ENCODE results near the gene CISD3.

Gene CISD3

DNA sequence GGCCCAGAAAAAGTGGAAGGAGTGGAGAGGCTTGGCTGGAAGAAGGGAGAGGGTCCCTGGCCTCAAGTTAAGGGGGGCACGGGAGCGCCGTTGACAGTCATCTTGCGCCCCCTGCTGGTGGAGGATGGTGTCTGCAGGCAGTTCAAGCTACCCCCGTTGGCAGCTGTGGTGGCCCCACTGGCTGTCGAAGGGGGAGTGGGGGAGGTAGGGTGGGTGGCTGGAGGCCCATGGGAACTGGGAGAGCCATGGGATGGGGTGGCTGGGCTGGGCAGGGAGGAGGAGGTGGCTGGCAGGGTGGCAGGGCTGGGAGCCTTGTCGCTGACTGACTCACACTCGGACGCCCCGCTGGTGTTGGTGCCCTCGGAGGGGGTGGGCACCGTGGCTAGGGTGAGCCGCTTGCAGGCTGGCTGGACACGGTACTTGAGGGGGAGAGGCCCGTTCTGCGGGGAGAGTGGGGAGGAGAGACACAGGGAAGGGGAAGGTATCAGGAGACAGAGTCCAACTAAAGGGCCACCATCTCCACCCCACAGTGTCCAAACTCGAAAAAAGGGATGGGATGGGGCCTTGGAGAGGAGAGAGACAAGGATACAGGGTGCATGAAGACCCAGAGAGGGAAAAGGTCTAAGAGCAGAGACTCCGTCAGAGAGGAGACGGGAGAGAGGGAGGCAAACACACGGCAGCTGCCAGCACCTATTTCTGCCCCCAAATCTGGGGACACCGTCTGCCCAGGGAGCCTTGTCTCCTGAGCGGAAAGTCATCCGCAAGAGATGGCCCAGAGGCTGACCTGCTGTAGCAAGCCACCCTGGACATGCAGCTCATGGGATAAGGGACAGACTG is 5.2 kb downstream of the CISD3 start (continued):
- no peak for TF ChIP-seq SALL2 (tag by site-specific recombination; IDR thresholded peaks at IDR 0.05; ENCODE audit: borderline replicate concordance)
- TF ChIP-seq ZNF768 (tag by site-specific recombination; IDR thresholded peaks at IDR 0.05) = no peak
- TF ChIP-seq ZNF843 (tag by site-specific recombination; IDR thresholded peaks at IDR 0.05) = no peak
- TF ChIP-seq ZBTB8A (tag by site-specific recombination; IDR thresholded peaks at IDR 0.05) = peak; percentile 49
- no peak for TF ChIP-seq ZNF747 (tag by site-specific recombination; IDR thresholded peaks at IDR 0.05)
- TF ChIP-seq ZNF521 (tag by site-specific recombination; IDR thresholded peaks at IDR 0.05) = no peak
- no peak for TF ChIP-seq ZNF670 (tag by site-specific recombination; IDR thresholded peaks at IDR 0.05; ENCODE audit: low read depth)
- no peak; the same call in 1 of the 2 replicates for TF ChIP-seq ZIC2 (tag by site-specific recombination; IDR thresholded peaks at IDR 0.05)
- TF ChIP-seq, protein P1, sequence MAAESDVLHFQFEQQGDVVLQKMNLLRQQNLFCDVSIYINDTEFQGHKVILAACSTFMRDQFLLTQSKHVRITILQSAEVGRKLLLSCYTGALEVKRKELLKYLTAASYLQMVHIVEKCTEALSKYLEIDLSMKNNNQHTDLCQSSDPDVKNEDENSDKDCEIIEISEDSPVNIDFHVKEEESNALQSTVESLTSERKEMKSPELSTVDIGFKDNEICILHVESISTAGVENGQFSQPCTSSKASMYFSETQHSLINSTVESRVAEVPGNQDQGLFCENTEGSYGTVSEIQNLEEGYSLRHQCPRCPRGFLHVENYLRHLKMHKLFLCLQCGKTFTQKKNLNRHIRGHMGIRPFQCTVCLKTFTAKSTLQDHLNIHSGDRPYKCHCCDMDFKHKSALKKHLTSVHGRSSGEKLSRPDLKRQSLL (tag by site-specific recombination; IDR thresholded peaks at IDR 0.05) = no peak
- no peak for TF ChIP-seq ZNF777 (tag by site-specific recombination; IDR thresholded peaks at IDR 0.05; ENCODE audit: borderline replicate concordance)
- no peak for TF ChIP-seq ZSCAN30 (tag by site-specific recombination; IDR thresholded peaks at IDR 0.05)
- no peak for TF ChIP-seq FEZF1 (tag by site-specific recombination; IDR thresholded peaks at IDR 0.05)
- no peak for TF ChIP-seq SETDB1 (IDR thresholded peaks at IDR 0.05; ENCODE audit: insufficient read length, low read length)
- TF ChIP-seq ZNF76 (tag by site-specific recombination; IDR thresholded peaks at IDR 0.05; ENCODE audit: borderline replicate concordance, low read depth) = no peak
- TF ChIP-seq, protein P2, sequence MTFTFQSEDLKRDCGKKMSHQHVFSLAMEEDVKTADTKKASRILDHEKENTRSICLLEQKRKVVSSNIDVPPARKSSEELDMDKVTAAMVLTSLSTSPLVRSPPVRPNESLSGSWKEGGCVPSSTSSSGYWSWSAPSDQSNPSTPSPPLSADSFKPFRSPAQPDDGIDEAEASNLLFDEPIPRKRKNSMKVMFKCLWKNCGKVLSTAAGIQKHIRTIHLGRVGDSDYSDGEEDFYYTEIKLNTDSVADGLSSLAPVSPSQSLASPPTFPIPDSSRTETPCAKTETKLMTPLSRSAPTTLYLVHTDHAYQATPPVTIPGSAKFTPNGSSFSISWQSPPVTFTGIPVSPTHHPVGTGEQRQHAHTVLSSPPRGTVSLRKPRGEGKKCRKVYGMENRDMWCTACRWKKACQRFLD (tag by site-specific recombination; IDR thresholded peaks at IDR 0.05) = no peak
- no peak for TF ChIP-seq YY1 (tag by site-specific recombination; IDR thresholded peaks at IDR 0.05)
- TF ChIP-seq ZNF335 (tag by site-specific recombination; conservative IDR thresholded peaks at IDR 0.05) = no peak

DNA sequence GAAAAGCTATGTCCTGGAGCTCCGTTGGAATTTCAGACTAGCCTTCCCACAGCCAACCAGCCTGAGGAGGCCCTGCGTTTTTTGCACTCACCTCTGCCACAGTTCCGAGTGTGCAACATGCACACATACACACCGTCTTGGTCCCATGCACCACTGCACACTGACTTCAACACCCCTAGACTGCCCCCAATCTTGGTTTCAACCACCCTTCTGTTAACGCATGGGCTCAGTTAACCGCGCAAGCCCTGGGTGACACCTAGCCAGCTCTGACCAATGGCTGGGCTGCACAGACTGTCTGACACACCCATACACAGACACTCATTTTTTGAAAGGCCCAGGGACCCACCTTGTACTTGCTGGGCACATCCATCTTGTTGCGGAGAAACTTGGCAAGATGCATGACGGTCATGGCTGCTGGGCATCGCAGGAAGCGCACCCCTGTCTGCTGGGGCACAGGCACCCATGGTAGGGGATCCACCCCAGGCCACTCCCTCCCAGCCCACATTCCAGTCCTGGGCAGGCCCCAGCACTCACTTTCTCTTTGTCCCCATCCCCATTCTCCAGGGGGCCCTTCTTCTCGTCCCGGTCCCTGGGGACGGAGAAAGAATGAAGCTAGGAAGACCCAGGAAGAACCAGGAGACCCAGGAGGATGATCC is 8.0 kb downstream of the CISD3 start:
- H3K4me3 ChIP-seq (ENCODE audit: low read depth, low read length) = no peak overlapping the region
- peaks cover 13 to 68% of the 10 kb centered on the region in 2 experiments; a peak in 2 of 3 replicates for H3K36me3 ChIP-seq (ENCODE audit: control insufficient read depth in 2 of 2, insufficient read depth in 1 of 2, low read length in 2 of 2)
- ChIA-PET CTCF (interaction anchor here (0.6 to 3.2 kb wide), 3 partner anchors 11 to 74 kb away, joined by 3 to 15 read pairs (median 3); no protein-coding TSS in a partner anchor), POLR2A (interaction anchor here (0.6 kb wide), 1 partner anchor 56 kb away, joined by 3 read pairs; no protein-coding TSS in a partner anchor)
- H3K9me3 ChIP-seq (ENCODE audit: control insufficient read depth, insufficient read depth, low read depth, low read length) = no peaks in the 10 kb centered on the region
- TF ChIP-seq, protein P3, sequence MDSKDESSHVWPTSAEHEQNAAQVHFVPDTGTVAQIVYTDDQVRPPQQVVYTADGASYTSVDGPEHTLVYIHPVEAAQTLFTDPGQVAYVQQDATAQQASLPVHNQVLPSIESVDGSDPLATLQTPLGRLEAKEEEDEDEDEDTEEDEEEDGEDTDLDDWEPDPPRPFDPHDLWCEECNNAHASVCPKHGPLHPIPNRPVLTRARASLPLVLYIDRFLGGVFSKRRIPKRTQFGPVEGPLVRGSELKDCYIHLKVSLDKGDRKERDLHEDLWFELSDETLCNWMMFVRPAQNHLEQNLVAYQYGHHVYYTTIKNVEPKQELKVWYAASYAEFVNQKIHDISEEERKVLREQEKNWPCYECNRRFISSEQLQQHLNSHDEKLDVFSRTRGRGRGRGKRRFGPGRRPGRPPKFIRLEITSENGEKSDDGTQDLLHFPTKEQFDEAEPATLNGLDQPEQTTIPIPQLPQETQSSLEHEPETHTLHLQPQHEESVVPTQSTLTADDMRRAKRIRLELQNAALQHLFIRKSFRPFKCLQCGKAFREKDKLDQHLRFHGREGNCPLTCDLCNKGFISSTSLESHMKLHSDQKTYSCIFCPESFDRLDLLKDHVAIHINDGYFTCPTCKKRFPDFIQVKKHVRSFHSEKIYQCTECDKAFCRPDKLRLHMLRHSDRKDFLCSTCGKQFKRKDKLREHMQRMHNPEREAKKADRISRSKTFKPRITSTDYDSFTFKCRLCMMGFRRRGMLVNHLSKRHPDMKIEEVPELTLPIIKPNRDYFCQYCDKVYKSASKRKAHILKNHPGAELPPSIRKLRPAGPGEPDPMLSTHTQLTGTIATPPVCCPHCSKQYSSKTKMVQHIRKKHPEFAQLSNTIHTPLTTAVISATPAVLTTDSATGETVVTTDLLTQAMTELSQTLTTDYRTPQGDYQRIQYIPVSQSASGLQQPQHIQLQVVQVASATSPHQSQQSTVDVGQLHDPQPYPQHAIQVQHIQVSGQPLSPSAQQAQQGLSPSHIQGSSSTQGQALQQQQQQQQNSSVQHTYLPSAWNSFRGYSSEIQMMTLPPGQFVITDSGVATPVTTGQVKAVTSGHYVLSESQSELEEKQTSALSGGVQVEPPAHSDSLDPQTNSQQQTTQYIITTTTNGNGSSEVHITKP (tag by site-specific recombination; IDR thresholded peaks at IDR 0.05) = peak; percentile 28
- peak; percentile 81 for TF ChIP-seq KLF1 (tag by site-specific recombination; IDR thresholded peaks at IDR 0.05)
- TF ChIP-seq, protein P4, sequence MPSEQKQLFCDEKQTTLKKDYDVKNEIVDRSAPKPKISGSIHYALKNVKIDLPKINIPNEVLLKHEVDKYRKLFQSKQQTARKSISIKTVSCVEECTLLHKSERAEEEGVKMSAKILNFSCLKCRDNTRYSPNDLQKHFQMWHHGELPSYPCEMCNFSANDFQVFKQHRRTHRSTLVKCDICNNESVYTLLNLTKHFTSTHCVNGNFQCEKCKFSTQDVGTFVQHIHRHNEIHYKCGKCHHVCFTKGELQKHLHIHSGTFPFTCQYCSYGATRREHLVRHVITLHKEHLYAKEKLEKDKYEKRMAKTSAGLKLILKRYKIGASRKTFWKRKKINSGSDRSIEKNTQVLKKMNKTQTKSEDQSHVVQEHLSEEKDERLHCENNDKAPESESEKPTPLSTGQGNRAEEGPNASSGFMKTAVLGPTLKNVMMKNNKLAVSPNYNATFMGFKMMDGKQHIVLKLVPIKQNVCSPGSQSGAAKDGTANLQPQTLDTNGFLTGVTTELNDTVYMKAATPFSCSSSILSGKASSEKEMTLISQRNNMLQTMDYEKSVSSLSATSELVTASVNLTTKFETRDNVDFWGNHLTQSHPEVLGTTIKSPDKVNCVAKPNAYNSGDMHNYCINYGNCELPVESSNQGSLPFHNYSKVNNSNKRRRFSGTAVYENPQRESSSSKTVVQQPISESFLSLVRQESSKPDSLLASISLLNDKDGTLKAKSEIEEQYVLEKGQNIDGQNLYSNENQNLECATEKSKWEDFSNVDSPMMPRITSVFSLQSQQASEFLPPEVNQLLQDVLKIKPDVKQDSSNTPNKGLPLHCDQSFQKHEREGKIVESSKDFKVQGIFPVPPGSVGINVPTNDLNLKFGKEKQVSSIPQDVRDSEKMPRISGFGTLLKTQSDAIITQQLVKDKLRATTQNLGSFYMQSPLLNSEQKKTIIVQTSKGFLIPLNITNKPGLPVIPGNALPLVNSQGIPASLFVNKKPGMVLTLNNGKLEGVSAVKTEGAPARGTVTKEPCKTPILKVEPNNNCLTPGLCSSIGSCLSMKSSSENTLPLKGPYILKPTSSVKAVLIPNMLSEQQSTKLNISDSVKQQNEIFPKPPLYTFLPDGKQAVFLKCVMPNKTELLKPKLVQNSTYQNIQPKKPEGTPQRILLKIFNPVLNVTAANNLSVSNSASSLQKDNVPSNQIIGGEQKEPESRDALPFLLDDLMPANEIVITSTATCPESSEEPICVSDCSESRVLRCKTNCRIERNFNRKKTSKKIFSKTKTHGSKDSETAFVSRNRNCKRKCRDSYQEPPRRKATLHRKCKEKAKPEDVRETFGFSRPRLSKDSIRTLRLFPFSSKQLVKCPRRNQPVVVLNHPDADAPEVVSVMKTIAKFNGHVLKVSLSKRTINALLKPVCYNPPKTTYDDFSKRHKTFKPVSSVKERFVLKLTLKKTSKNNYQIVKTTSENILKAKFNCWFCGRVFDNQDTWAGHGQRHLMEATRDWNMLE (tag by site-specific recombination; conservative IDR thresholded peaks at IDR 0.05; ENCODE audit: low read depth) = no peak
- no peak overlapping the region for H3K27ac ChIP-seq (ENCODE audit: extremely low read depth, low read depth, low read length)
- H3K4me1 ChIP-seq (ENCODE audit: control insufficient read depth, insufficient read depth, low read length) = peaks cover 9% of the 10 kb centered on the region

Data from HEK293 (cell line).